Activated naive CD8-positive, alpha-beta T cell treated with anti-CD3 and anti-CD28 coated beads, Interleukin-2, amount 50 U/mL, for 24 hours (primary cell): Measurements from ENCODE around the gene ATP13A3.

Experiments
- ATAC-seq: fragments of 150-1000 bp; cut with Tn5 transposase; one replicate; pipeline ENCODE4 v1.10.0; 2021
- DNase-seq: peaks from one replicate; pipeline ENCODE4 v3.0.0; 2021
- H3K27ac Mint-ChIP-seq: one replicate; pipeline ENCODE4 v1.8.0; 2021; ENCODE audit warnings: mild to moderate bottlenecking, mixed read lengths
- H3K27me3 Mint-ChIP-seq: one replicate; pipeline ENCODE4 v1.8.0; 2021; ENCODE audit warnings: mixed read lengths
- H3K36me3 Mint-ChIP-seq: one replicate; pipeline ENCODE4 v1.8.0; 2021; ENCODE audit warnings: low read depth, mixed read lengths
- H3K4me1 Mint-ChIP-seq: one replicate; pipeline ENCODE4 v1.8.0; 2021; ENCODE audit warnings: mixed read lengths
- H3K4me3 Mint-ChIP-seq: one replicate; pipeline ENCODE4 v1.8.0; 2021; ENCODE audit warnings: mild to moderate bottlenecking, moderate library complexity, mixed read lengths
- H3K9me3 Mint-ChIP-seq: one replicate; pipeline ENCODE4 v1.8.0; 2021; ENCODE audit warnings: mixed read lengths

The ATP13A3 gene

GRCh38 chr3:194360568-194360967, 126.2 kb downstream of the ATP13A3 start:
- Mint-ChIP-seq H3K9me3 (no peaks in the 10 kb centered on the region), H3K27me3 (no peaks in the 10 kb centered on the region), H3K27ac (no peak overlapping the region), H3K36me3 (no peaks in the 10 kb centered on the region), H3K4me1 (no peaks in the 10 kb centered on the region), H3K4me3 (no peak overlapping the region)
- ATAC-seq (no peak), DNase-seq (no peak)

GRCh38 chr3:194357681-194358080, 129.1 kb downstream of the ATP13A3 start:
- no peak for DNase-seq
- ATAC-seq, result no peak

GRCh38 chr3:194355379-194355778, 131.4 kb downstream of the ATP13A3 start:
- no peaks in the 10 kb centered on the region for H3K9me3 Mint-ChIP-seq
- no peak overlapping the region for H3K27ac Mint-ChIP-seq
- peaks cover 1% of the 10 kb centered on the region for H3K4me1 Mint-ChIP-seq
- no peaks in the 10 kb centered on the region for H3K36me3 Mint-ChIP-seq
- H3K27me3 Mint-ChIP-seq, result no peaks in the 10 kb centered on the region
- no peak for ATAC-seq
- DNase-seq, result no peak
- H3K4me3 Mint-ChIP-seq, result no peak overlapping the region

More at GRCh38 chr3:194357681-194358080, 129.1 kb downstream of the ATP13A3 start:
- Mint-ChIP-seq H3K9me3 (no peaks in the 10 kb centered on the region), H3K4me1 (peaks cover 1% of the 10 kb centered on the region), H3K27me3 (no peaks in the 10 kb centered on the region), H3K36me3 (no peaks in the 10 kb centered on the region), H3K4me3 (no peak overlapping the region), H3K27ac (no peak overlapping the region)

GRCh38 chr3:194354315-194354714, 132.5 kb downstream of the ATP13A3 start:
- ATAC-seq (no peak), DNase-seq (no peak)
- peaks cover 2% of the 10 kb centered on the region for H3K27me3 Mint-ChIP-seq
- H3K4me1 Mint-ChIP-seq, result peaks cover 1% of the 10 kb centered on the region
- H3K4me3 Mint-ChIP-seq, result no peak overlapping the region
- H3K36me3 Mint-ChIP-seq, result no peaks in the 10 kb centered on the region
- H3K9me3 Mint-ChIP-seq, result no peaks in the 10 kb centered on the region
- H3K27ac Mint-ChIP-seq, result no peak overlapping the region
